ENCODE measurements around the gene CXCR6.

DNA sequence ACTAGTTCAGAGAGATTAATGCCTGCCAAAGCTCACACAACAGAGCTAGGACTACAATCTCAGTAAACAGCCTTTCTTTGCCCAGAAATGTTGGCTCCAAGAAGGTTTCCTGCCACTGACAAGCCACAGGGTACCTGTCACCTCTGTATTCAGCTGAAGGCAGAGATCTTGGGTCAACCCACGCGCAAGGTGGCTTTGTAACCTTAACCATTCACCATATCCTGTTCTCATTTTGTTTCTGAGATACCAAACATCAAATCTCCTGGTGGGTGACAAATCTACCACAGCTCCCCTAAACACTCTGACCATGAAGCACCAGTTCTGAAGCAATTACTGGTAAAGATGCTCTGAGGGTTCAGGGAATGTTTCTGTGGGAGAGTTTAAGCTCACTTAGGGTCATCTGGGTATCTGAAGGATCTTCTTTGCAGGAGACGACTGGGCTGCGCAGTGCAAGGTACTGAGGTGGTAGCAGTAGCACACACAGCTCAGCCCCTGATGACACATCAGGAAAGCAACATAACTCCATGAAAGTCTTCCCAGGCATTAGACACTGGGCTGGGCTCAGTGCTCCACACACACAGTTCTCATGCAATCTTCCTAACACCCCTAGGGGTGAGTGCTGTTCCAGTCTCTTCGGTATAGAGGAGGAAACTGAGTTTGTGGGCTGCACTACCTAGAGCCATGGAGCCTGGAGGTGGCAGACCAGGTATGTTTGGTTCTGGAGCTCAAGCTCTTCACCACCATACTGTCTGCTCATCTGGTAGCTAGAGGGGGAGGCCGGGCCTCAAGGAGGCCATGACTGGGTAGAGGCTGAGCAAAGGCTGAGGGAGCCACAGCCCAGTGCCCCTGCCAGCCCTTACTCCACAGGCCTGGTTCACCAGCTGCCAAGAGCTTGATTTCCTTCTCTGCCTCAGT is 7.7 kb downstream of the CXCR6 start:
- TF ChIP-seq, protein P1, sequence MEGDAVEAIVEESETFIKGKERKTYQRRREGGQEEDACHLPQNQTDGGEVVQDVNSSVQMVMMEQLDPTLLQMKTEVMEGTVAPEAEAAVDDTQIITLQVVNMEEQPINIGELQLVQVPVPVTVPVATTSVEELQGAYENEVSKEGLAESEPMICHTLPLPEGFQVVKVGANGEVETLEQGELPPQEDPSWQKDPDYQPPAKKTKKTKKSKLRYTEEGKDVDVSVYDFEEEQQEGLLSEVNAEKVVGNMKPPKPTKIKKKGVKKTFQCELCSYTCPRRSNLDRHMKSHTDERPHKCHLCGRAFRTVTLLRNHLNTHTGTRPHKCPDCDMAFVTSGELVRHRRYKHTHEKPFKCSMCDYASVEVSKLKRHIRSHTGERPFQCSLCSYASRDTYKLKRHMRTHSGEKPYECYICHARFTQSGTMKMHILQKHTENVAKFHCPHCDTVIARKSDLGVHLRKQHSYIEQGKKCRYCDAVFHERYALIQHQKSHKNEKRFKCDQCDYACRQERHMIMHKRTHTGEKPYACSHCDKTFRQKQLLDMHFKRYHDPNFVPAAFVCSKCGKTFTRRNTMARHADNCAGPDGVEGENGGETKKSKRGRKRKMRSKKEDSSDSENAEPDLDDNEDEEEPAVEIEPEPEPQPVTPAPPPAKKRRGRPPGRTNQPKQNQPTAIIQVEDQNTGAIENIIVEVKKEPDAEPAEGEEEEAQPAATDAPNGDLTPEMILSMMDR (conservative IDR thresholded peaks at IDR 0.05 in 1 of 2, IDR thresholded peaks at IDR 0.05 in 1 of 2; ENCODE audit: low read depth in 1 of 2, low read length in 2 of 2): no peak
- TF ChIP-seq EZH2 (IDR thresholded peaks at IDR 0.05; ENCODE audit: low read length, missing control alignments): no peak
